ENCODE measurements around the gene RIC8B.

GRCh38 chr12:106908561-106908960 lies 134.1 kb downstream of the RIC8B start:
- TF ChIP-seq CTCF (conservative IDR thresholded peaks at IDR 0.05) (no peak), EZH2 (IDR thresholded peaks at IDR 0.05; ENCODE audit: low read depth) (no peak)
